ENCODE measurements around the gene CEP41. TPM values are rescaled to one million over a fixed set of nuclear protein-coding genes. Genes with fewer than 3 reads are reported as not detected.
A peak's percentile ranks its signal among the peaks of the same experiment; 100 is the strongest.

CEP41 gene
- total and polyA plus RNA-seq, 5 donors from 2014 or later: 4.1 to 22.0 (median 12.7) TPM

GRCh38 chr7:130371046-130371445 lies 69.8 kb downstream of the CEP41 start:
- Mint-ChIP-seq H3K27ac (no peak overlapping the region), H3K9me3 (peaks cover 0 to 4% (median under 1%) of the 10 kb centered on the region in 7 donors), H3K27me3 (no peaks in the 10 kb centered on the region), H3K36me3 (peaks cover 4% of the 10 kb centered on the region), H3K4me3 (no peak overlapping the region), H3K4me1 (peaks cover 6 to 45% (median 21%) of the 10 kb centered on the region in 4 donors)
- DNase-seq (no peak), ATAC-seq (ENCODE audit: low read depth in 2 of 2) (no peak)
- Histone ChIP-seq H3K36me3 (ENCODE audit: control insufficient read depth, insufficient read depth, low read length) (no peaks in the 10 kb centered on the region), H3K27ac (ENCODE audit: insufficient read depth, low read length, poor library complexity, severe bottlenecking) (no peak overlapping the region), H3K4me3 (ENCODE audit: low read depth, low read length) (no peak overlapping the region), H3K27me3 (ENCODE audit: control insufficient read depth, insufficient read depth, low read length) (no peaks in the 10 kb centered on the region), H3K9me3 (ENCODE audit: control insufficient read depth in 2 of 2, low read length in 2 of 2) (no peaks in the 10 kb centered on the region), H3K4me1 (ENCODE audit: control insufficient read depth, insufficient read depth, low read length, poor library complexity, severe bottlenecking) (peaks cover 28% of the 10 kb centered on the region)

DNA sequence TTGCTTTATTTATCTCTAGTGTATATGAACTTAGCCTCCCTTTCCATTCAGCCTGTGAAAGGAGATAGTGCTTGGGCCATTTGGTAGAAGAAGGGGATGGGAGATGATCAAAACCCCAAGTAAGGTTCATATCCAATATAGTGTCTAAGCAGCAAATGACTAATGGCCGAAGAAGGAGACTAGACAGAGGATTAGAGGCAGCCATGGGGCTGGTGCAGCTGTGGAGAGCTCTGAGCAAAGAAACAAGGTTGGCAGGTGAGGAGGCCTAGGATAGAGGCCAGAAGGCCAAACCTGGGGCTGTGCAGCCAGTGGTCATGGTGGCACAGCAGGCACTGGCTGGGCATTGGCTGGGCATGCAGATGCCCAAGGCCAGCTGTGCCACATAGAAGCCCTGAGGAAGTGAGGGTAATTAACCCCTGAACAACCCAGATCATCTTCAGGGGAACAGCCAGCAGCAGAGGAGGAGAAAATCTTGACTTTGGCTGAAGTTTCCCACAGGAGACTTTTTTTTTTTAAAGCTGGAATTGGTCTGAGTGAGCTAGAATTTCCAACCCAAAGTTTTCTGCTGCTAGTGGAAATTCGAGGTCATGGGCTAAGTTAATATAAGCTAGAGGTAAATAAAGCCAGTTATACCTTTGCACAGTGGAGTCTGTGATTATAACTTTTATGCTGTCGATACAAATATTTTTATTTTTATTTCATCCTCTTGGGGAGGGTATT lies 70.8 kb downstream of the CEP41 start:
- Mint-ChIP-seq H3K4me1 (peaks cover 6 to 56% (median 27%) of the 10 kb centered on the region in 4 donors), H3K4me3 (peak overlapping the region; percentile 53 to 94 (median 84)), H3K27me3 (no peaks in the 10 kb centered on the region)

GRCh38 chr7:130369110-130369711 lies 71.6 kb downstream of the CEP41 start:
- Mint-ChIP-seq H3K27ac (peak overlapping the region; percentile 20 to 92 (median 73)), H3K9me3 (peaks cover 0 to 3% (median 0%) of the 10 kb centered on the region in 7 donors), H3K4me1 (peaks cover 6 to 59% (median 28%) of the 10 kb centered on the region in 4 donors), H3K27me3 (no peaks in the 10 kb centered on the region), H3K36me3 (peaks cover 4% of the 10 kb centered on the region), H3K4me3 (peak overlapping the region; percentile 53 to 94 (median 84))
- peak in 1 of 3 donors; percentile 68 for DNase-seq
- H3K9me3 ChIP-seq (ENCODE audit: control insufficient read depth in 2 of 2, low read length in 2 of 2): no peaks in the 10 kb centered on the region
- H3K27ac ChIP-seq (ENCODE audit: insufficient read depth, low read length, poor library complexity, severe bottlenecking): peak overlapping the region; percentile 30
- H3K4me3 ChIP-seq (ENCODE audit: low read depth, low read length): peak overlapping the region; percentile 51
- no peaks in the 10 kb centered on the region for H3K27me3 ChIP-seq (ENCODE audit: control insufficient read depth, insufficient read depth, low read length)
- no peak for ATAC-seq (ENCODE audit: low read depth in 2 of 2)
- no peaks in the 10 kb centered on the region for H3K36me3 ChIP-seq (ENCODE audit: control insufficient read depth, insufficient read depth, low read length)
- H3K4me1 ChIP-seq (ENCODE audit: control insufficient read depth, insufficient read depth, low read length, poor library complexity, severe bottlenecking): peaks cover 33% of the 10 kb centered on the region

More for the DNA sequence above, 70.8 kb downstream of the CEP41 start:
- no peak overlapping the region for H3K27ac ChIP-seq (ENCODE audit: insufficient read depth, low read length, poor library complexity, severe bottlenecking)
- no peaks in the 10 kb centered on the region for H3K36me3 ChIP-seq (ENCODE audit: control insufficient read depth, insufficient read depth, low read length)
- no peaks in the 10 kb centered on the region for H3K27me3 ChIP-seq (ENCODE audit: control insufficient read depth, insufficient read depth, low read length)
- DNase-seq (no peak), ATAC-seq (ENCODE audit: low read depth in 2 of 2) (no peak)
- peak overlapping the region; percentile 51 for H3K4me3 ChIP-seq (ENCODE audit: low read depth, low read length)
- Mint-ChIP-seq H3K27ac (peak overlapping the region in 2 of 3 donors; percentile 73 to 92), H3K9me3 (peaks cover 0 to 3% (median 0%) of the 10 kb centered on the region in 7 donors), H3K36me3 (peaks cover 4% of the 10 kb centered on the region)
- peaks cover 33% of the 10 kb centered on the region for H3K4me1 ChIP-seq (ENCODE audit: control insufficient read depth, insufficient read depth, low read length, poor library complexity, severe bottlenecking)
- H3K9me3 ChIP-seq (ENCODE audit: control insufficient read depth in 2 of 2, low read length in 2 of 2): no peaks in the 10 kb centered on the region

DNA sequence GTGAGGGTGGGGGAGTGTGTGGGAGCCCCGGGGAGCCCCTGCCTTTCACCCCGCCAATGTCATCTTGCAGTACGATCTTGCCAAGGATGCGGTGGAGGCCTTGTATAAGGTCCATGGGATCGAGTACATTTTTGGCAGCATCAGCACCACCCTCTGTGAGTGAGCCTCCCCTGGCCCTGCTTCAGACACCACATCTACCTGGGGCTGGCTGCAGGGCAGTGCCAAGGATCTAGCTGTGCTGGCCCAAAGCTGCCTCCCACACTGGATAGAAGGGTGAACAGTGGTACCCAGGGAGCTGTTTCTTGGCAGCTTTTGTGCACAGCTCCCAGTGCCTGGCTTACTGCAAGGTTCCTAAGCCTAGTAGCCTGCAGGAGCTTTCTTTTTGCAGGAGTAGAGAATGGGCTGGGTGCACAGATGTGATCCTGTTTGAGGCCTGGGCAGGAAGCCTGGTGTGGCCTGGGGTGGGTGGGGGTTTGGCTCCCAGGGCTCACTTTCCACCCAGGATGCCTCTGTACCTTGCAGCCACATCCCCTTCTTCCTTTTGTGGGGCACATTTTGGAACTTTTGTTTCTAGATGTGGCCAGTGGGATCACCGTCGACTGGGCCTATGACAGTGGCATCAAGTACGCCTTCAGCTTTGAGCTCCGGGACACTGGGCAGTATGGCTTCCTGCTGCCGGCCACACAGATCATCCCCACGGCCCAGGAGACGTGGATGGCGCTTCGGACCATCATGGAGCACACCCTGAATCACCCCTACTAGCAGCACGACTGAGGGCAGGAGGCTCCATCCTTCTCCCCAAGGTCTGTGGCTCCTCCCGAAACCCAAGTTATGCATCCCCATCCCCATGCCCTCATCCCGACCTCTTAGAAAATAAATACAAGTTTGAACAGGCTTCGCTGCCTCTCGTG lies 72.7 kb downstream of the CEP41 start:
- Histone ChIP-seq H3K27me3 (ENCODE audit: control insufficient read depth, insufficient read depth, low read length) (no peaks in the 10 kb centered on the region), H3K4me1 (ENCODE audit: control insufficient read depth, insufficient read depth, low read length, poor library complexity, severe bottlenecking) (peaks cover 33% of the 10 kb centered on the region), H3K9me3 (ENCODE audit: control insufficient read depth in 2 of 2, low read length in 2 of 2) (no peaks in the 10 kb centered on the region), H3K36me3 (ENCODE audit: control insufficient read depth, insufficient read depth, low read length) (no peaks in the 10 kb centered on the region), H3K4me3 (ENCODE audit: low read depth, low read length) (peak overlapping the region; percentile 51), H3K27ac (ENCODE audit: insufficient read depth, low read length, poor library complexity, severe bottlenecking) (peak overlapping the region; percentile 71)
- ATAC-seq (ENCODE audit: low read depth in 2 of 2): no peak
- Mint-ChIP-seq H3K4me1 (peaks cover 6 to 62% (median 28%) of the 10 kb centered on the region in 4 donors), H3K27ac (peak overlapping the region; percentile 38 to 92 (median 73)), H3K36me3 (peaks cover 4% of the 10 kb centered on the region), H3K9me3 (peaks cover 0 to 3% (median 0%) of the 10 kb centered on the region in 7 donors), H3K4me3 (peak overlapping the region in 3 of 4 donors; percentile 82 to 94 (median 86)), H3K27me3 (no peaks in the 10 kb centered on the region)
- DNase-seq: peak in 1 of 3 donors; percentile 40

DNA sequence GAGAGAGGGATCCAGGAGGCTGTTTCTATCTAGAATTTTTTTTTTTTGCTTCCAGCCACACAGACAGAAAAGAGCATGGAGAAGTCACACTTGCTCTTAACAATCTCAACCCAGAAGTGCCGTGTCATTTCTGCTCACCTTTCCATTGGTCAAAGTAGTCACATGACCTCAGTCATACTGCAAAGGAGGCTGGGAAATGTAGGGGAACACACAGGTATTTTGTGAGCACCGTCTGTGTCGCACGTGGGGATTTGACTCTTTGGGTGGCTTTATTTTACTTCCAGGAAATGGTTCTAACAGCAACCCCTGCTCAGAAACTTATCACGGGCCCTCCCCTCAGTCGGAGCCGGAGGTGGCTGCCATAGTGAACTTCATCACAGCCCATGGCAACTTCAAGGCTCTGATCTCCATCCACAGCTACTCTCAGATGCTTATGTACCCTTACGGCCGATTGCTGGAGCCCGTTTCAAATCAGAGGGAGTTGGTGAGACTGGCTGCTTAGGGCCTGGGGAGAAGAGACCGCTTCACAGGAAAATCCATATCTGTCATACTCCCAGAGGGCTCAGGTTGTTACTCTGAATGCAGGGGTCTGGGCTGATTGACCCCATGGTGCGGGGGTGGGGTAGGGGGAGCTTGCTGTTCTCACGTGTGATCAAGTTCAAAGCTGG lies 73.6 kb downstream of the CEP41 start:
- Histone ChIP-seq H3K27ac (ENCODE audit: insufficient read depth, low read length, poor library complexity, severe bottlenecking) (peak overlapping the region; percentile 71), H3K4me1 (ENCODE audit: control insufficient read depth, insufficient read depth, low read length, poor library complexity, severe bottlenecking) (peaks cover 33% of the 10 kb centered on the region), H3K4me3 (ENCODE audit: low read depth, low read length) (peak overlapping the region; percentile 47), H3K9me3 (ENCODE audit: control insufficient read depth in 2 of 2, low read length in 2 of 2) (no peaks in the 10 kb centered on the region), H3K36me3 (ENCODE audit: control insufficient read depth, insufficient read depth, low read length) (no peaks in the 10 kb centered on the region), H3K27me3 (ENCODE audit: control insufficient read depth, insufficient read depth, low read length) (no peaks in the 10 kb centered on the region)
- ATAC-seq (ENCODE audit: low read depth in 2 of 2) (peak in 1 of 2 donors; percentile 86), DNase-seq (peak in 2 of 3 donors; percentile 78 to 90)
- Mint-ChIP-seq H3K4me3 (peak overlapping the region; percentile 82 to 94 (median 84)), H3K36me3 (peaks cover 4% of the 10 kb centered on the region), H3K4me1 (peaks cover 6 to 62% (median 28%) of the 10 kb centered on the region in 4 donors), H3K9me3 (peaks cover 0 to 3% (median 0%) of the 10 kb centered on the region in 7 donors), H3K27me3 (no peaks in the 10 kb centered on the region), H3K27ac (peak overlapping the region in 2 of 3 donors; percentile 73 to 92)

DNA sequence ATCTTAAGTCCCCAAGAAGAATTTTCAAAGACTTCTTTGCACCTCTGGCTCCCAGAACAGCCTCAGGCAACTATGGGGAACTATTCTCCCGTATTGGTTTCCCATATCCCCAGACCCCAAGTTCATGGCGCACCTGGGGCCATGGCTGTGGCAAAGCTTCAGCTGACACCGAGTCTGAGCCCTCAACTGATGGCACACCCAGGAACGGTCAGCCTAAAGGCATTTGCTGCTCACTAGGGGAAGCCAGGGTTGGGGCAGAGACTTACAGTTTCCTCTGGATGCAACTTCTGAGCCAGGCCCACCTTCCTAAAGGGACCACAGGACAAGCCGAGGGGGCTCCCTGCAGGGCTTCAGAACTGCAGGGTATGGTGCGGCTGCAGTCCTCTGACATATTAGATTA lies 74.3 kb downstream of the CEP41 start:
- Mint-ChIP-seq H3K27ac (peak overlapping the region in 2 of 3 donors; percentile 73 to 92), H3K9me3 (peaks cover 0 to 3% (median 0%) of the 10 kb centered on the region in 7 donors), H3K4me1 (peaks cover 6 to 58% (median 28%) of the 10 kb centered on the region in 4 donors), H3K27me3 (no peaks in the 10 kb centered on the region), H3K36me3 (no peaks in the 10 kb centered on the region), H3K4me3 (peak overlapping the region; percentile 82 to 94 (median 84))
- H3K27me3 ChIP-seq (ENCODE audit: control insufficient read depth, insufficient read depth, low read length): no peaks in the 10 kb centered on the region
- no peaks in the 10 kb centered on the region for H3K9me3 ChIP-seq (ENCODE audit: control insufficient read depth in 2 of 2, low read length in 2 of 2)
- H3K36me3 ChIP-seq (ENCODE audit: control insufficient read depth, insufficient read depth, low read length): no peaks in the 10 kb centered on the region
- H3K4me3 ChIP-seq (ENCODE audit: low read depth, low read length): peak overlapping the region; percentile 47
- DNase-seq (no peak), ATAC-seq (ENCODE audit: low read depth in 2 of 2) (no peak)
- H3K4me1 ChIP-seq (ENCODE audit: control insufficient read depth, insufficient read depth, low read length, poor library complexity, severe bottlenecking): peaks cover 33% of the 10 kb centered on the region
- peak overlapping the region; percentile 64 for H3K27ac ChIP-seq (ENCODE audit: insufficient read depth, low read length, poor library complexity, severe bottlenecking)
